Measurements from ENCODE around the gene C2CD4D.

GRCh38 chr1:151862604-151863003 is 23.0 kb upstream of the C2CD4D start:
- TF ChIP-seq EP300 (IDR thresholded peaks at IDR 0.05) (no peak), CTCF (IDR thresholded peaks at IDR 0.05) (no peak), POLR2A (IDR thresholded peaks at IDR 0.05) (no peak)
